MM.1S (cell line): ENCODE results near the gene FOXQ1.

Source experiments
- EZH2 ChIP-seq: fragments of 300-600 bp; sonication (generic); optimal IDR thresholded peaks from 2 replicates; pipeline ENCODE3; 2017; ENCODE audit warnings: low read depth, mild to moderate bottlenecking, antibody characterized with exemption, low read length, mixed read lengths
- EZH2phosphoT487 ChIP-seq: fragments of 300-600 bp; sonication (generic); IDR thresholded peaks from 2 replicates; pipeline ENCODE4 v1.6.1; 2018; ENCODE audit warnings: antibody characterized with exemption, low read length
- TF ChIP-seq, protein P1 (sequence below): fragments of 300-600 bp; sonication (generic); IDR thresholded peaks from 2 replicates; pipeline ENCODE4 v1.5.1; 2016; ENCODE audit warnings: antibody characterized with exemption, low read length, mixed read lengths

DNA sequence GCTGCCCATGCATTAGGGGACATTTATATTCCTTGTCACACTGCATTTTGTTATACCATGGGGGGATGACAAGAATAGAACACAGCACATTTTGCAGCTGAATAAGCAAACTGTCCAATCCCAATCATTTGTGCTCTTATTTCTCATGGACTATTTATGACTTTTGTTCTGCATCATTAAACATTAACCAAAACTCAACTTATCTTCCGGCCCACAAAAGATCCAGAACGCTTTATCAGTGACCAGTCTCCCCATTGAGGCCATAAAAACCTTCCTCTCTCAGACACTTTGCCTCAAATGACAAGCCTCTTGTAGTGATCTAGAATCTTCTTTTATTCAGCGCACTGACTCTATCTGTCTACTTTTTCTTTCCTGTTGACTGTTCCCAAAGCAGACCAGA, 28.4 kb upstream of the FOXQ1 start:
- TF ChIP-seq, protein P1, sequence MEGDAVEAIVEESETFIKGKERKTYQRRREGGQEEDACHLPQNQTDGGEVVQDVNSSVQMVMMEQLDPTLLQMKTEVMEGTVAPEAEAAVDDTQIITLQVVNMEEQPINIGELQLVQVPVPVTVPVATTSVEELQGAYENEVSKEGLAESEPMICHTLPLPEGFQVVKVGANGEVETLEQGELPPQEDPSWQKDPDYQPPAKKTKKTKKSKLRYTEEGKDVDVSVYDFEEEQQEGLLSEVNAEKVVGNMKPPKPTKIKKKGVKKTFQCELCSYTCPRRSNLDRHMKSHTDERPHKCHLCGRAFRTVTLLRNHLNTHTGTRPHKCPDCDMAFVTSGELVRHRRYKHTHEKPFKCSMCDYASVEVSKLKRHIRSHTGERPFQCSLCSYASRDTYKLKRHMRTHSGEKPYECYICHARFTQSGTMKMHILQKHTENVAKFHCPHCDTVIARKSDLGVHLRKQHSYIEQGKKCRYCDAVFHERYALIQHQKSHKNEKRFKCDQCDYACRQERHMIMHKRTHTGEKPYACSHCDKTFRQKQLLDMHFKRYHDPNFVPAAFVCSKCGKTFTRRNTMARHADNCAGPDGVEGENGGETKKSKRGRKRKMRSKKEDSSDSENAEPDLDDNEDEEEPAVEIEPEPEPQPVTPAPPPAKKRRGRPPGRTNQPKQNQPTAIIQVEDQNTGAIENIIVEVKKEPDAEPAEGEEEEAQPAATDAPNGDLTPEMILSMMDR, result no peak
- TF ChIP-seq EZH2phosphoT487 (no peak), EZH2 (no peak)
